Measurements from ENCODE around the gene HRAS.

GRCh38 chr11:499201-500076 is 35.9 kb downstream of the HRAS start:
- TF ChIP-seq POLR2A (IDR thresholded peaks at IDR 0.05) (no peak), CTCF (IDR thresholded peaks at IDR 0.05) (no peak)

All from body of pancreas (tissue), 4 donors.